Prostate gland (tissue), 2 donors: ENCODE results near the gene TTC38. TPM values are rescaled to one million over a fixed set of nuclear protein-coding genes. Genes with fewer than 3 reads are reported as not detected.

ENCODE experiments used
- DNase-seq: peaks from one replicate; pipeline ENCODE4 v3.0.0-alpha.2; 2019; ENCODE audit warnings: low spot score
- H3K27ac ChIP-seq, 2 donors: fragments of 200-600 bp; sonication (generic); 2 replicates each; pipeline ENCODE4 v1.5.1; 2017 to 2019
- H3K27me3 ChIP-seq: fragments of 200-600 bp; sonication (generic); replicated peaks from 2 replicates; pipeline ENCODE4 v1.5.1; 2019; ENCODE audit not compliant: insufficient read depth
- H3K36me3 ChIP-seq, 2 donors: fragments of 200-600 bp; sonication (generic); 1 replicate in 1 of 2; 2 replicates in 1 of 2; pipeline versions ENCODE4 v1.5.1 to v1.8.1; 2017 to 2019
- H3K4me1 ChIP-seq: fragments of 200-600 bp; sonication (generic); replicated peaks from 2 replicates; pipeline ENCODE4 v1.5.1; 2019
- H3K4me3 ChIP-seq, 2 donors: fragments of 200-600 bp; sonication (generic); 2 replicates each; pipeline ENCODE4 v1.5.1; 2017 to 2019
- H3K9me3 ChIP-seq: fragments of 200-600 bp; sonication (generic); 2 replicates; pipeline ENCODE4 v1.5.1; 2017
- POLR2A ChIP-seq: fragments of 450-650 bp; IDR thresholded peaks from one replicate; pipeline ENCODE4 v1.6.1; 2016; ENCODE audit warnings: antibody characterized with exemption, mild to moderate bottlenecking
- POLR2AphosphoS5 ChIP-seq: sonication (generic); formaldehyde crosslinking; IDR thresholded peaks from one replicate; pipeline ENCODE4 v1.6.1; 2017; ENCODE audit warnings: antibody characterized with exemption
- WGBS: methylation state at CpG from one replicate; pipeline ENCODE4 v1.1.5; 2018; 5-methylcytosine and 5-hydroxymethylcytosine counted together
- intact Hi-C: fragments of 100-400 bp; cut with DNase I; formaldehyde crosslinking; loops from one replicate; pipeline ENCODE4 v1.14.2; 2022
- total RNA-seq, 2 donors: library from RNA; depleted of rRNA; stranded (reverse); fragments of >200 nt; gene quantifications; one replicate each; pipeline ENCODE4 v1.1.0, GENCODE V29; 2016
- TF ChIP-seq, protein P1 (sequence below), 4 experiments: fragments of 200-600 bp in 2 of 4; fragments of 450-650 bp in 2 of 4; sonication (generic) in 2 of 4; IDR thresholded peaks; 1 replicate in 3 of 4; 2 replicates in 1 of 4; pipeline ENCODE4 v1.5.1; 2016 to 2019; ENCODE audit warnings: antibody characterized with exemption in 4 of 4, mild to moderate bottlenecking in 2 of 4, moderate library complexity in 2 of 4

The TTC38 gene
- total RNA-seq, 2 donors from 2014 or later: 47.6 to 115 TPM

DNA sequence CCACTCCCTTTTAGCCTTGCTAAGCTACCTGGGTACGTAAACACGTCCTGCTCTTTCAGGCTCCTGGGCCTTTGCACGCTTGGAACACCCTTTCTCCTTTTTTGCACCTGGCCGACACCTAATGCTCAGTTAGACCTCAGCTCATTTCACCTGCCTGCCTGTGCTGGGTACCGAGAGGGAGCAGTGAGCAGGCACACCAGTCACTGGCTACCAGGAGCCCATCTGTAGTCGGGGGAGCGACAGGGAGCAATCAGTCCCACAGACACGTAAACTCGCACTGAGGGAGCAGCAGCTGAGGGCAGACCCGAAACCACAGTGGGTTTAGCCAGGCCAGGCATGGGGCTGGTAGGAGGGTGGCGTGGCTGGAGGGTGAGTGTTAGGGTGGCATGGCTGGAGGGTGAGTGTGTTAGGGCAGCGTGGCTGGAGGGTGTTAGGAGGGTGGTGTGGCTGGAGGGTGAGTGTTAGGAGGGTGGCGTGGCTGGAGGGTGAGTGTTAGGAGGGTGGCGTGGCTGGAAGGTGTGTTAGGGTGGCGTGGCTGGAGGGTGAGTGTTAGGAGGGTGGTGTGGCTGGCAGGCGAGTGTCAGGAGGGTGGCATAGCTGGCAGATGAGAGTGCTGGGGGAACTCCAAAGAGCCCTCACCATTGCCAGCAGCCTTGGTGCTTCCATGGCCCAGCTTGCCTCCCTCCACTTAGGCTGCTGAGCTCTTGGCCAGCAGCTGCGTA lies 22.5 kb downstream of the TTC38 start:
- Histone ChIP-seq H3K36me3 (peaks cover 0 to 8% of the 10 kb centered on the region in 2 donors), H3K27ac (no peak overlapping the region), H3K9me3 (no peaks in the 10 kb centered on the region), H3K4me1 (no peaks in the 10 kb centered on the region), H3K27me3 (no peaks in the 10 kb centered on the region), H3K4me3 (no peak overlapping the region)
- DNase-seq: no peak
- TF ChIP-seq POLR2A: no peak
- TF ChIP-seq, protein P1, sequence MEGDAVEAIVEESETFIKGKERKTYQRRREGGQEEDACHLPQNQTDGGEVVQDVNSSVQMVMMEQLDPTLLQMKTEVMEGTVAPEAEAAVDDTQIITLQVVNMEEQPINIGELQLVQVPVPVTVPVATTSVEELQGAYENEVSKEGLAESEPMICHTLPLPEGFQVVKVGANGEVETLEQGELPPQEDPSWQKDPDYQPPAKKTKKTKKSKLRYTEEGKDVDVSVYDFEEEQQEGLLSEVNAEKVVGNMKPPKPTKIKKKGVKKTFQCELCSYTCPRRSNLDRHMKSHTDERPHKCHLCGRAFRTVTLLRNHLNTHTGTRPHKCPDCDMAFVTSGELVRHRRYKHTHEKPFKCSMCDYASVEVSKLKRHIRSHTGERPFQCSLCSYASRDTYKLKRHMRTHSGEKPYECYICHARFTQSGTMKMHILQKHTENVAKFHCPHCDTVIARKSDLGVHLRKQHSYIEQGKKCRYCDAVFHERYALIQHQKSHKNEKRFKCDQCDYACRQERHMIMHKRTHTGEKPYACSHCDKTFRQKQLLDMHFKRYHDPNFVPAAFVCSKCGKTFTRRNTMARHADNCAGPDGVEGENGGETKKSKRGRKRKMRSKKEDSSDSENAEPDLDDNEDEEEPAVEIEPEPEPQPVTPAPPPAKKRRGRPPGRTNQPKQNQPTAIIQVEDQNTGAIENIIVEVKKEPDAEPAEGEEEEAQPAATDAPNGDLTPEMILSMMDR (IDR thresholded peaks at IDR 0.05): no peak
- no peak for TF ChIP-seq POLR2AphosphoS5
- intact Hi-C loops: no loop called here
- WGBS: 96% methylated on average over 17 of the region's 17 CpGs

DNA sequence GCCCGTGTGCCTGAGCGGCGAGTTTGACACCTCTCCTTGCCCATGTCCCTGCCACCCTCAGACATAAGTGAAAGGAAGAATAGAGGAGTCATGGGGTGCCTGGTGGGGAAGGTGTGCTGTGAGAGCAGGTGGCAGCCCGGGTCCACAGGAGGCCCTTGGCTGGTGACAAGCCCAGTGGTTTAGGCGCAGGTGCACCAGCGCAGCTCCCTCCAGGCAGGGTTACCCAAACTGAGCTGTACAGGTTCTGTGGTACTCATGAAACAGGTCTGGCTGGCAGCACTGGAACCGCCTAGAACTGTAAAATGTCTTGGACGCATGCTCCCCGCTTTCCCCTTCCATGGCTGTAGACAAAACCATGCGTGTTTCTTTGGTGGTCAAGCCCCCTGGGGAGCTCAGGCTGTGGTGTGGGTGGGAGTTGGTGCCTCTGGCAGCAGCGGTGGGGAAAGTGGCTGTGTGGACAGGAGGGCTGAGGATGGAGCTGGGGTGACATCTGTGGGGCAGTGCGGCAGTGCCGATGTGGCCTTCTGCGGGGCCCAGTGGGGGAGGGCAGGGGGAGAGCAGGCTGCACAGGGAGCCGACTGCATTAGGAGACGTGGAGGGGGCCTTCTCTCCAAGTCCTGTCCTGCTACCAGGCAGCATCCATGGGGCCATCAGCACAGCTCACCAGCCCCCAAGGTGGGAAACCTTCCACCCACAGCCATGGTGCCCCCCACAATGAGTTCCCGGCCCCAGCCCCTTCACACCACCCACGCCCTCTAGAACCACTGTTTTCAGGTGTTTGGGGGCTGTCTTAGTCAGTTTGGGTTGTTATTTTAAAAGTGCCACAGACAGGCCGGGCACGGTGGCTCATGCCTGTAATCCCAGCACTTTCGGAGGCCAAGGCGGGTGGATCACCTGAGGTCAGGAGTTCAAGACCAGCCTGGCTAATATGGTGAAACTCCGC lies 23.3 kb downstream of the TTC38 start:
- Histone ChIP-seq H3K27me3 (no peaks in the 10 kb centered on the region), H3K4me1 (no peaks in the 10 kb centered on the region), H3K36me3 (peaks cover 0 to 8% of the 10 kb centered on the region in 2 donors), H3K4me3 (no peak overlapping the region), H3K9me3 (no peaks in the 10 kb centered on the region), H3K27ac (no peak overlapping the region)
- TF ChIP-seq POLR2A (no peak), POLR2AphosphoS5 (no peak)
- TF ChIP-seq, protein P1 (IDR thresholded peaks at IDR 0.05): no peak
- intact Hi-C loops: no loop called here
- DNase-seq: no peak
- WGBS: 96% methylated on average over 23 of the region's 23 CpGs

DNA sequence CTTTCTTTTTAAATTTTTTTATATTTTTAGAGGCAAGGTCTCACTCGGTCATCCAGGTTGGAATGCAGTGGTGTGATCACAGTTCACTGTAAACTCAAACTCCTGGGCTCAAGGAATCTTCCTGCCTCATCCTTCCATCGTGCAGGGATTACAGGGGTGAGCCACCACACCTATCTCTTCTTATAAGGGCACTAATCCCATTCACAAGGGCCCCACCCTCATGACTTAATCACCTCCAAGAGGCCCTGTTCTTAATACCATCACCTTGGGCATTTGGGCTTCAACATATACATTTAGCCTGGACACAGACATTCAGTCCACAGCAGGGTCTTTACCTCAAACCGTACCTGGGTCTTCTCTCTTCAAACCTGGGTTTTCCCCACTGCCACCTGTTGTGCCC lies 24.4 kb downstream of the TTC38 start:
- TF ChIP-seq POLR2A (no peak), POLR2AphosphoS5 (no peak)
- TF ChIP-seq, protein P1 (IDR thresholded peaks at IDR 0.05): no peak
- DNase-seq: no peak
- intact Hi-C loops: no loop called here
- Histone ChIP-seq H3K4me1 (no peaks in the 10 kb centered on the region), H3K4me3 (no peak overlapping the region), H3K27ac (no peak overlapping the region), H3K36me3 (peaks cover 0 to 8% of the 10 kb centered on the region in 2 donors), H3K9me3 (no peaks in the 10 kb centered on the region), H3K27me3 (no peaks in the 10 kb centered on the region)
- WGBS: 97% methylated on average over 3 of the region's 3 CpGs

DNA sequence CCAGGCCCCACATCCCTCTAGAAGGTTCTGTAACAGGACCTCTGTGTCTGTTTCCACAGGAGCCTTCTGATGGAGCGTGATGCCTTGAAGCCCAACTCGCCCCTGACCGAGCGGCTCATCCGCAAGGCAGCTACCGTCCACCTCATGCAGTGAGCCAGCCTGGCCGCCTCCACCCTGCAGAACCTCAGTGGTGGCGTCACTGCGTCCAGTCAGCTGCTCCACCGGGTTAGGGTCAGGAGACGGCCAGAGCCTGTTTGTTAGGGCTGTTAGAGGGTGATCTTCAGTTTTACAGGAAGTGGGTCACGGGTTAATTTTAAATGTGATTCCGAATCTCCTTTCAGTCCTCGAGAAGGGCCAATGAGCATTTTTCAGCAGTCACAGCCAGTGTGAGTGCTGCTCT lies 24.9 kb downstream of the TTC38 start:
- intact Hi-C loops: no loop called here
- WGBS: 95% methylated on average over 9 of the region's 14 CpGs
- no peak overlapping the region for H3K27ac ChIP-seq

More for the DNA sequence above, 24.9 kb downstream of the TTC38 start:
- H3K27me3 ChIP-seq: no peaks in the 10 kb centered on the region
- TF ChIP-seq POLR2AphosphoS5: no peak
- TF ChIP-seq, protein P1 (IDR thresholded peaks at IDR 0.05): no peak
- no peak for TF ChIP-seq POLR2A
- no peak overlapping the region for H3K4me3 ChIP-seq
- H3K4me1 ChIP-seq: no peaks in the 10 kb centered on the region
- peaks cover 0 to 8% of the 10 kb centered on the region in 2 donors for H3K36me3 ChIP-seq
- H3K9me3 ChIP-seq: no peaks in the 10 kb centered on the region
- DNase-seq: no peak
